ENCODE measurements around the gene TMEM181.
"Not testable (repeated sequence)": the region's sequence is repeated elsewhere in the genome, so short reads cannot be mapped to it uniquely, and the experiment has no call there.

The TMEM181 gene

DNA sequence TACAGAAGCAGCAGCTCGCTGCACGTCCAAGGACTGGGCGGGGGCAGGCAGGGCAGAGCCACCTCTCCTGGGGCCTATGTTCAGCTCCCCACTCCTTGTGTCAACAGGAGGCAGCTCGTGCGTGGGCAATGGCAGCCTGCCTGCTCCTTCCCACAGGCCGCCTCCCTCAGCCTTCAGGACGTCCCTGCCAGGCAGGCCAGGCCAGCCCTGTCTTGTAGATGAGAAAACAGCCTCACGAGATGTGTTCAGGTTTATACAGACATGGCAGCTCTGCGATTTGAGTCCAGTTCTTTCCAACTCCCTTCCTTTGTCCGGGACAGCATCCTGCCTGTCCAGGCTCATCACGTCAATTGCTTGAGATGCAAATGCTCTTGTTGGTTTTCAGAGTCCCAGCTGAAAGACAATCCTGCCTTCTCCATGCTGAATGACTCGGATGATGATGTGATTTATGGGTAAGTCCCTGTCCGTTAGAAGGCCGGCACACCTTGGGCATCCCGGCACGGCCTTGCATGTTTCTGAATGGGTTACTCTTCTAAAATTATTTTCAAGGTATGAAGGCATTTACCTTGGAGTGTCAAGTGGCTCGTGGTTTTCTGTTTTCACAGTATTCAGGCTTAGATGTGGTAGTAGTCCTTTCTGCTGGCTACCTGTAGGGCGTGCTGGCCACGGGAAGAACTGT, 71.2 kb downstream of the TMEM181 start:
- H3K36me3 ChIP-seq (ENCODE audit: insufficient read depth, insufficient read length, low read length) = peaks cover 85% of the 10 kb centered on the region
- no peak overlapping the region for H3K9ac ChIP-seq (ENCODE audit: insufficient read length, low read depth)
- no peak for DNase-seq (ENCODE audit: low read depth, low spot score)

DNA sequence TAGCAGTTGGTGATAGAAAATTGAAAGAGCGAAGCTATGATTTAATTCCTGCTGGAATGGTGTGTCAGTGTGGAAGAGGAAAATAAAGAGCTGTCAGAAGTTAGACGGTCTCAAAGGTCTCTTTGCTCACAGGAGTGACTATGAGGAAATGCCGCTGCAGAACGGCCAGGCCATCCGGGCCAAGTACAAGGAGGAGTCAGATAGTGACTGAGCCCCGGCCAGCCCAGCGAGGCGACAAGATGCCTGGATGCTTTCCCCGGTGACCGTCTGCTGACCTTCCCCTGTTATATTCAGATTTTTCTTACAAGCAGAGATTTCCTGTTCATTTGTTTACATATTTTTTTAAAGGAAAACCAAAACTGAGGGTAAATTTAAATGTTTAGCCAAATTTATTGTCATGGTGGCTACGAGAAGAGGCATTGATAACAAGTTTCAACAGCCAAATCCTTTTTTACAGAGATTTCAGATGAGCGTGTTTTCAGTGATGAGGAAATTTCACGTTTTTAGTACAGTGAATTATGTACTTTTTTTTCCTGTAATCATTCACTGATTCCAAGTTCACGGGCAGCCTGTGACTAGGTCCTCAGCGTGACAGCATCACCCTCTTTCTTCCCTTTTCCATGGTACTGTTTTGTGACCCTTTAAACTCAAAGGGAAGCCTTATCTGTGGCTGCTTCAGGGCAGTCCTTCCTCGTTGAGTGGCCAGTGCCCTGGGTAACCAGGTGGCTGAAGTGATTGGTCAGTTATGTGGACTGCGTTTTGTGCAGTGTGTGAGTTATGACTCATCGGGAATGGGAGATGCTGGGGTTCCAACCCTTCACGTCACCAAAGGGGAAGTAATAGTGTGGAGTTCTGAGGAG, 72.0 kb downstream of the TMEM181 start:
- Histone ChIP-seq H3K36me3 (ENCODE audit: insufficient read depth, insufficient read length, low read length) (peaks cover 85% of the 10 kb centered on the region), H3K9me3 (ENCODE audit: insufficient read depth, low read length) (no peaks in the 10 kb centered on the region), H3K9ac (ENCODE audit: insufficient read length, low read depth) (no peak overlapping the region), H3K4me3 (ENCODE audit: insufficient read length, low read depth) (no peak overlapping the region), H3K27me3 (ENCODE audit: insufficient read depth, insufficient read length) (no peaks in the 10 kb centered on the region), H3K4me1 (ENCODE audit: insufficient read depth, insufficient read length) (peaks cover 9% of the 10 kb centered on the region)
- no peak for DNase-seq (ENCODE audit: low read depth, low spot score)
- no peak for TF ChIP-seq YY1 (IDR thresholded peaks at IDR 0.05; ENCODE audit: insufficient read depth, insufficient read length)
- no peak for TF ChIP-seq SUZ12 (IDR thresholded peaks at IDR 0.05; ENCODE audit: extremely low read depth, insufficient read depth, insufficient read length)
- no peak for TF ChIP-seq ZNF274 (IDR thresholded peaks at IDR 0.05; ENCODE audit: low read depth, low read length)

More for the DNA sequence above, 71.2 kb downstream of the TMEM181 start:
- Histone ChIP-seq H3K27me3 (ENCODE audit: insufficient read depth, insufficient read length) (no peaks in the 10 kb centered on the region), H3K4me3 (ENCODE audit: insufficient read length, low read depth) (no peak overlapping the region), H3K4me1 (ENCODE audit: insufficient read depth, insufficient read length) (peaks cover 9% of the 10 kb centered on the region), H3K9me3 (ENCODE audit: insufficient read depth, low read length) (no peaks in the 10 kb centered on the region)
- TF ChIP-seq YY1 (IDR thresholded peaks at IDR 0.05; ENCODE audit: insufficient read depth, insufficient read length) (no peak), SUZ12 (IDR thresholded peaks at IDR 0.05; ENCODE audit: extremely low read depth, insufficient read depth, insufficient read length) (no peak), ZNF274 (IDR thresholded peaks at IDR 0.05; ENCODE audit: low read depth, low read length) (no peak)

GRCh38 chr6:158632538-158633119, 72.7 kb downstream of the TMEM181 start:
- H3K4me1 ChIP-seq (ENCODE audit: insufficient read depth, insufficient read length); H3K9ac ChIP-seq (ENCODE audit: insufficient read length, low read depth); H3K27me3 ChIP-seq (ENCODE audit: insufficient read depth, insufficient read length); H3K4me3 ChIP-seq (ENCODE audit: insufficient read length, low read depth); DNase-seq (ENCODE audit: low read depth, low spot score); H3K9me3 ChIP-seq (ENCODE audit: insufficient read depth, low read length): not testable (repeated sequence)
- peaks cover 85% of the 10 kb centered on the region for H3K36me3 ChIP-seq (ENCODE audit: insufficient read depth, insufficient read length, low read length)

DNA sequence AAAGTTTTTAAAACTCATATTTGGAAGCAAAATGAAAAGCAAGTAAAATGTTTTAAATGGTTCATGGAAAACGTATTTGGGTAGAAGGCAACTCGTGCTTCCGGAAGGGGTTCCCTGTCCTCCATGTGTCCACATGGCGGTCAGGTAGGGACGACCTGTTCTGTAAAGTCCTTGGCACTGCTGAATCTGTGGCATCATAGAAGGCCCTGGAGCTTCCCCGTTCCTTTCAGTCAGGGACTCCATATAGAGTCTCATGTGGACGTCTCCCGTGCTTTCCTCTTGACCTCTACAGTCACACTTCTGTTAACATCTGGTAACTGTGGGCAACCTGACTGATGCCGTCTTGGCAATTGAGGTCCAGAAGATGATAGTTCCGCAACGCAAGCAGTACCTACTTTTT, 73.2 kb downstream of the TMEM181 start:
- H3K36me3 ChIP-seq (ENCODE audit: insufficient read depth, insufficient read length, low read length) = peaks cover 84% of the 10 kb centered on the region
- H3K27me3 ChIP-seq (ENCODE audit: insufficient read depth, insufficient read length) = no peaks in the 10 kb centered on the region
- DNase-seq (ENCODE audit: low read depth, low spot score) = no peak
- TF ChIP-seq YY1 (IDR thresholded peaks at IDR 0.05; ENCODE audit: insufficient read depth, insufficient read length) = no peak
- no peak for TF ChIP-seq ZNF274 (IDR thresholded peaks at IDR 0.05; ENCODE audit: low read depth, low read length)
- TF ChIP-seq SUZ12 (IDR thresholded peaks at IDR 0.05; ENCODE audit: extremely low read depth, insufficient read depth, insufficient read length) = no peak
- no peaks in the 10 kb centered on the region for H3K9me3 ChIP-seq (ENCODE audit: insufficient read depth, low read length)
- H3K4me3 ChIP-seq (ENCODE audit: insufficient read length, low read depth) = no peak overlapping the region
- H3K9ac ChIP-seq (ENCODE audit: insufficient read length, low read depth) = no peak overlapping the region
- H3K4me1 ChIP-seq (ENCODE audit: insufficient read depth, insufficient read length) = peaks cover 1% of the 10 kb centered on the region

- no peaks in the 10 kb centered on the region for H3K9me3 ChIP-seq (ENCODE audit: insufficient read depth, low read length)
- no peak for DNase-seq (ENCODE audit: low read depth, low spot score)
- H3K27me3 ChIP-seq (ENCODE audit: insufficient read depth, insufficient read length) = no peaks in the 10 kb centered on the region
- no peak for TF ChIP-seq SUZ12 (IDR thresholded peaks at IDR 0.05; ENCODE audit: extremely low read depth, insufficient read depth, insufficient read length)
- TF ChIP-seq ZNF274 (IDR thresholded peaks at IDR 0.05; ENCODE audit: low read depth, low read length) = no peak
- TF ChIP-seq YY1 (IDR thresholded peaks at IDR 0.05; ENCODE audit: insufficient read depth, insufficient read length) = no peak
- H3K9ac ChIP-seq (ENCODE audit: insufficient read length, low read depth) = no peak overlapping the region
- peaks cover 77% of the 10 kb centered on the region for H3K36me3 ChIP-seq (ENCODE audit: insufficient read depth, insufficient read length, low read length)
- no peaks in the 10 kb centered on the region for H3K4me1 ChIP-seq (ENCODE audit: insufficient read depth, insufficient read length)
- no peak overlapping the region for H3K4me3 ChIP-seq (ENCODE audit: insufficient read length, low read depth)
Measured at GRCh38 chr6:158634695-158635426, 75.0 kb downstream of the TMEM181 start.

DNA sequence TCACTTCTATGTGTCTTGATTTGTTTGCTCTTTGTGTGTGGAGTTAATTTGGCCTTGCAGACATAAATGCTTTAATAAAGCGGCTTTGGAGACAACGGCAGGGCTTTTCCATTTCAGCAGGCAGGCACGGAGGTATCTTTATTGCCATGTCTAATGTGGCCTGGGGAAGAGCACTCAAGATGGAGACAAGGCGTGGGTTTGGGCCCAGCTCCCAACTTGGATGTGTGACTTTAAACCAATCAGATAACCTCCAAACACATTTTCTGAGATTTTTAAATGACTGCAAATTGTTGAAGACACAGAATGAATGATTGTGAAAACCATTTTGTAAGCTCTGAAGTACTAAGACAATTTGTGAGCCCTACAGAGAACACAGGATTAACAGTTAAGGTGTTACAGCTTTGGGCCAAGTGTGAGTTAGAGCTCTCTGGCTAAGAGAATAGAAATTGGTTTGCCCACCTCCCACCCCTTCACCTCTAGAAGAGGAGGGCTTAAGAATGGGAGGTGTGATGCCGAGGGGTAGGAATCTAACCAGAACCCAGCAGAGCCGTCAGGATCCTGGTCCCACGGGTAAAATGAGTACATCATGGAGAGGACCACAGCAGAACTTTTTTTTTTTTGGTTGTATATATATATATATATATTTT, 75.7 kb downstream of the TMEM181 start:
- Histone ChIP-seq H3K4me3 (ENCODE audit: insufficient read length, low read depth) (no peak overlapping the region), H3K27me3 (ENCODE audit: insufficient read depth, insufficient read length) (no peaks in the 10 kb centered on the region), H3K36me3 (ENCODE audit: insufficient read depth, insufficient read length, low read length) (peaks cover 78% of the 10 kb centered on the region), H3K4me1 (ENCODE audit: insufficient read depth, insufficient read length) (no peaks in the 10 kb centered on the region), H3K9ac (ENCODE audit: insufficient read length, low read depth) (no peak overlapping the region), H3K9me3 (ENCODE audit: insufficient read depth, low read length) (no peaks in the 10 kb centered on the region)
- no peak for TF ChIP-seq YY1 (IDR thresholded peaks at IDR 0.05; ENCODE audit: insufficient read depth, insufficient read length)
- no peak for TF ChIP-seq SUZ12 (IDR thresholded peaks at IDR 0.05; ENCODE audit: extremely low read depth, insufficient read depth, insufficient read length)
- no peak for TF ChIP-seq ZNF274 (IDR thresholded peaks at IDR 0.05; ENCODE audit: low read depth, low read length)
- DNase-seq (ENCODE audit: low read depth, low spot score) = no peak

Data from NT2/D1 (cell line).